NOMO-1 treated with DMSO at 0.1 percent for 48 hours (cell line): ENCODE data around the gene DBH.

Experiments used
- DNase-seq: peaks from one replicate; lab custom pipeline; 2025; ENCODE audit not compliant: unreplicated experiment; lab: John Stamatoyannopoulos, UW

The DBH gene

DNA sequence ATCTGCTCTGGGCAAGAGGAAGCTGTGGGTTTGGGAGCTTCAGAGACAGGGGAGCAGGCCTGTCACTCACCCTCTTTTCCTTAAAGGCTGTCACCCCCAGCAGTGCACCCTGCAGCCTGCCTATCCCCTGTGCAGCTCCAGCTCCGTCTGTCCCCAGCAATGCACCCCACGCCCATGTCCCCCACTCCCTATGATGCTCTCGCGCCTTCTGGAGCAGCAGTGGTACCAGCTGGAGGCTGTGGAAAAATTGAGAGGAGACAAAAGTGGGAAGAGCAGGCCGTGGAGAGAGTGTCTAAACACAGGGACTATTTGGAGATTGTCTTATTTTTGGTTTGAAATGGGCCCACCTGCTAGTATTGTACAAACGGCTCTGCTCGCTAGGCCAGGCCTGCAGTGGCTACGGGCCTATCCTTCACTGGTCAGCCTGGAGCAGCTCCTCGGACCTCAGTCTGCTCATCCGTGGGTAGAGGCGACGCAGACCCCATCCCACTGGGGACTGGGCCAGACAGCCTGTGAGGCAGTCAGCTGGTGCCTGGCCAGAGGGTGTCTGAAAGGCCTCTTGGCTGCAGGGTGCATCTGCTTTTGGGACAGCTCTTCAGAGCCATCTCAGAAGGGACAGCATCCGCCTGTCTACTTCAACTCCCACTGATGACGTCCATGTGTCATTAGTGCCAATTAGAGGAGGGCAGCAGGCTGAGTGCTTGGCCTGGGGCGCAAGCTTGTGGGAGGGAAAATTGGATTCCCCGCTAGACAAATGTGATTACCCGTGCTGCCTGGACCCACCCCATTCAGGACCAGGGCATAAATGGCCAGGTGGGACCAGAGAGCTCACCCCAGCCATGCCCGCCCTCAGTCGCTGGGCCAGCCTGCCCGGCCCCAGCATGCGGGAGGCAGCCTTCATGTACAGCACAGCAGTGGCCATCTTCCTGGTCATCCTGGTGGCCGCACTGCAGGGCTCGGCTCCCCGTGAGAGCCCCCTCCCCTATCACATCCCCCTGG is at the start of gene DBH:
TSS of gene DBH (plus strand) at position 831 of the 999 bp plus-strand sequence. CDS start at position 840, 9 bp downstream.
- no peak for DNase-seq

DNA sequence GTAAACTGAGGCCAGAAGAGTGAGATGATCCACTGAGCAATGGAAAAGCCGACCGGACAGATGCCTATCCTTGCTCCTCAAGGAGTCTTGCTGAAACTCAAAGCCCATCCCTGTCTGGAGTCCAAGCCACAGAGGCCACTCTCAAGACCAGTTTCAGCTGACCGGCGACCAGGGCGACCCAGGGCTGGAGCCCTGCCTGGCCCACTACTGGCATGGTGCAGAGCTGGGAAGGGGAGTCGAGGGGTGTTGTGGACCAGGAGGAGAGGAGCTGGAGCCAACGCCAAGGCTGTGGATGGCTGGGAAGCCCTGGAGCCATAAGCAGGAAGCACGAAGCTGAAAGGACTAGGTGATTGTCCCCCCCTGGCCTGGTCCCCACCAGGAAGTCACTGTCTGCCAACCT is 49.1 kb upstream of the DBH start:
- DNase-seq: no peak

DNA sequence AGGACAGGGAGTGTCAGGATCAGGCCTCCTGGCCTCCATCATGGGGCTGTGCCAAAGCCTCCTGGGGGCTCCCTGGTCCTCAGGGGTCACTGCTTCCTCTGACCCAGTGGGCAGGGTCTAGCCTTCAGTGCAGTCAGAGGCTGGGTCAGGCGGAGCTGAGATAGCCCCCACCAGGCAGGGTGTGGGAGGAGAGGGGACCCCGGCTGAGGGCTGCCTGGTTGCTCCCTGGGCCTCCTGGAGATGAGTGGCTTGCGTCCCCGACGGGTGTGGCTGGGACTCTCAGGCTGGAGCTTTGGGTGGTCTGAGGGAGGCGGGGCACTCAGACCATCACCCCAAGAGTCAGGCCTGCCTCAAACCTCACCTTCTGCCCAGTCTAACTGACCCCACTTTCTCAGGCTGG is 48.7 kb upstream of the DBH start:
- DNase-seq: no peak

DNA sequence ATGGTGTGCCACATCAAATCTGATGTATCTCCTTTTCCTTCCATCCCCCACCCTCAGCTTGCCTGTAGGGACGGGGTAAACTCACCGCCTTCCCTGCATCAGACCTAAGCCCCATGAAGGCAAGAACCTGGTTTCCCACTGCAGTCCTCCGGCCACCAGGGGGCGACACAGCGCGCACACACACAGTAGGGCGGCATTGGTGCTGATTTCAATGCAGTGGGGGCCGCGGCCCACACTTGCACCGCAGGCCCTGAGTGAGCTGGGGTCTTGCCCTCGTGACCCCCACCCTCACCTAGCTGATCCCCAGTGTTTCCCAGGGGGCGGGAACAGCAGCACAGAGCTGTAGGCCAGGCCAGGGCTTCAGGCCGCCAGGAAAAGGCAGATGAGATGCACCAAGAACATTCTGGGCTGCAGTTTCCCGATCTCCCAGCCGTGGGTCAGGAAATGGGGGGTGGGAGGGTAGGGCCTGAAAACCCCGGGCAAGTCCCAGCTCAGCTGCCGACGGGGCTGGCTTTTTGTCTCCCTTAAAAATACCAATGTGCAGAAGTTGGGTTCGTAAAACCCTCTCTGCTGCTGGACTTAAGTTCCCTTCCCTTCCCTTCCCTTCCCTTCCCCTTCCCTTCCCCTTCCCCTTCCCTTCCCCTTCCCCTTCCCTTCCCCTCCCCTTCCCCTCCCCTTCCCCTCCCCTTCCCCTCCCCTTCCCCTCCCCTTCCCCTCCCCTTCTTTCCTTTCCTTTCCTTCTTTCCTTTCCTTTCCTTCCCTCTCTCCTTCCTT is 46.5 kb upstream of the DBH start:
- no peak for DNase-seq

DNA sequence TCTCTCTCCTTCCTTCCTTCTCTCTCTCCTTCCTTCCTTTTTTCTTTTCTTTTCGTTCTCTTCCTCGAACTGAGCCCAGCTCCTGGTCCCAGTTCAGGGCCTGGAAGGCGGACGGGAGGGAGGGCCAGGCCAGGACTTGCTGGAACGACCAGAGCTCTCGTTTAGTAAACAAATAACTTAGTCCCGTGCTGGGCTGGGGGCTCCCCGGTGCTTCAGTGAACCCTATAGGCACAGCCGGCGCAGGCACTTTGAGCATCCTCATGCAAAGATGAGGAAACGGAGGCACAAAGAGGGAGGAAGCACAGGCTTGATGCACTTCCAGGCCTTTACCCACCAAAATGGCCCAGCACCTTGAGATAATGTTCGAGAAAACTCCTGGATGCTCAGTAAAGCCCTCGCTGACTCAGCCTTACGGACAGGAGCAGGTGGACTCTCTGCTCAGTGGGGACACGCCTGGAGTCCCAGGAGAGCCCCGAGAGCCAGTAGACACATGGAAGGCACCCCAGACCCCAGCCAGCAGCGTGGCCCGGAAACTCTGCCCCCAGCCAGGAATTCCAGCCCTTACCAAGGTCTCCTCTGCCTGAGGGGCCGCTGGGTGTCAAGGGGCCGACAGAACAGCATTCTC is 45.8 kb upstream of the DBH start:
- no peak for DNase-seq

DNA sequence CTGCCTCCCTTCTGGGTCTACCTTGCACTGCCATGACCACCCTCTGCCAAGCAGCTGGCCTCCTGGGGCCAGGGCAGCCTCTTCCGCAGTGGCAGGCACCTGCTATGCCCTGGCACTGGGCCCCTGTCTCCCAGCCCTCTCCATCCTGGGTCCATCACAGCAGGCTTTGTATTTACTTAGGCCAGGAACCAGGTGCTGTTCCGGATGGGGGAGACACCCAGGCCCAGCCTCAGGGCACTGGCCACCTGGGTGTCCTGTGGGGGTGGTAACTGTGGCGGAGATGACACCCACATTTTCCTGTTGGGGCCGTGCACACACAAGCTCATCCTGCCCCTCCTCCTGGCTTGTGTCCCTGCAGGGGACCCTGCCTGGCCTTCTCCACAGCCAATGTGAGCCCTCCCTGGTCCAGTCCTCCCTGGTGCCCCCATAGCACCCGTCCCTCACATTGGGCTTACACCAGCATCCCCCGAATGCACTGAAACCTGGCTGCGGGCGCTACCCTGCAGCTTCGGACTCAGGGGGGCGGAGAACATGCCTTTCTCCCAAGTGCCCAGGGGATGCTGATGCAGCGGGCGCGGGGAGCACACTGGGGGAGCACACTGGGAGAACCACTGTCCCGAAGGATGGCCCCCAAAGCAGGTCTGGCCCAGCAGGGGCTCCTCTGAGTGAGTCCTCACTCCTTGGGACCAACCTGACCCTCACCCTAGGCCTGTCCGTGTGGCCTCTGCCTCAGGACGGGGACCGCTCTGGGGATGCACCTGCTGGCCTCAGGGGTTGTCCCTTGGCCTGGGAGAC is 44.9 kb upstream of the DBH start:
- no peak for DNase-seq

DNA sequence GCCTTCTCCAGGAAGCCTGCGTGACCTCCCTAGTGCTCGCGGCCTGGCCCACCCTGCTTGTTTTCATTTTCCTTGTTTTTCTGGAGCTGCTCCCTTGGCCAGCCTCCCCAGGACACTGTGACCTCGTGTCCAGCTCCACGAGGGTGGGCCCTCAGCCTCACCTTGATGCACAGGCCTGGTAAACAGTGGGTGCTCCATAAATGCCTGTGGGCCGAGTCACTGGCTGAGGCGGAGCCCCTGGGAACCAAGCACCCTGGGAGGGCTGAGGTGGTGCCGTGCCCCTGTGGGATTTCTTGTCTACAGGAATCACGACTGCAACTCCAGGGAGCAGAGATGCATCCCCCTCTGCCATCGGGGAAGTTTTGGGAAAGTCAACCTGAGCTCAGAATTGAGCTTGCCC is 44.2 kb upstream of the DBH start:
- no peak for DNase-seq

DNA sequence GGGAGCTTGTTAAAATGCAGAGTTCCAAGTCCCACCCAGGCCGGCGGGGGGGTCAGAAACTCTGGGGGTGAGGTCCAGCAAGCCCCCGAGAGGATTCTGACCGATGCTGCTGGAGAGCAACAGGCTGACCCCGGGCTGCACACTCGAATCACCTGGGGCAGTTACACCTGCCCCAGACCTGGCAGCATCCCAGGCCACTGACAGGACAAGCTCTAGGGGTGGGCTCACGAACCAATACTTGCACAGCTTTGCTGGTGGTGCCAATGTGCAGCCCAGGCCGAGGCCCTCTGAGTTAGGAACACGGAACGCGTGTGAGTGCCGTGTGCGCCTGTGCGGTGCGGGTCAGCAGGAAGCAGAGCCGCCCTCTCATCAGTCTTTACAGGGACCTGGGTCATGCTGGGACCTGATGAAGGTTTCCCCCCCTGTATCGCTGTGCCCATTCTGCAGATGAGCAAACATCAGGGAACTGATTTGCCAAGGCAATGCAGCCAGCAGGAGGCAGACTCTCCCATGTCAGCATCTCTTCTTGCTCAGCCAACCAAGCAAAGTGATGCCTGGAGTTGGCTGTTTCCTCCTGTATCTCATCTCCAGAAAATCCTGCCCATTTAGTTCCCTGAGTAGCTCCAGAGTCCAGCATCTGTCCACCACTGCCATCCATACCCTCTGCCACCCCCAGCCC is 43.3 kb upstream of the DBH start:
- DNase-seq: no peak

DNA sequence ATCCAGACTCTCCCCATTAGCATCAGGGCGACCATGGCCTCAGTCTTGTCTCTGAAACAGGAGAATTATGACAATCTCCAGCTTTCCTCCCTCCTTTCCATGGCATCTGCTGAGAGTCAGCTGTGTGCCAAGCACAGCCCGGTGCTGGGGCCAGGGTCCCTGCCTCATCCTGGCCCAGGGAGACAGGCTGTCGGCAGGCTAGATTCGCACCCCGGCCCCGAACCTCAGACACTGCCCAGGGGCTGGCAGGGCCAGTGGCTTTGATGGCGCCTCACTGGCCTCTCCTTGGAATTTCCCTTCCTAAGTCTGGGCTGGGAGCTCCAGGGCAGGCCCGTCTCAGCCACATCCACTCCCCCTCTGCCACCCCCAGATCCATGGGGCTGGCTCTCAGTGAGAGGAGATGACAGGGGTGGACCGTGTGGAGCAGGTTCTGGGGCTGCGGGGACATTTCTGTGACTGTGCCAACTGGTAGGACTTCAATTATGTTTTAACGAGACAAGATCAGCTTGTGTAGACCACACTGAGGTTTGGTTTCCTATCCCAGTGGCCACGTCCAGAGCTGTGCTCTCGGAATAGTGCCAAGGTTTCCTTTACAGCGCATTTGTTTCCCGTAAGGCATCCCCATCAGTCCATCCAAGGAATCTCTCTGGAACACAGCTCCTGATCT is 42.4 kb upstream of the DBH start:
- no peak for DNase-seq

DNA sequence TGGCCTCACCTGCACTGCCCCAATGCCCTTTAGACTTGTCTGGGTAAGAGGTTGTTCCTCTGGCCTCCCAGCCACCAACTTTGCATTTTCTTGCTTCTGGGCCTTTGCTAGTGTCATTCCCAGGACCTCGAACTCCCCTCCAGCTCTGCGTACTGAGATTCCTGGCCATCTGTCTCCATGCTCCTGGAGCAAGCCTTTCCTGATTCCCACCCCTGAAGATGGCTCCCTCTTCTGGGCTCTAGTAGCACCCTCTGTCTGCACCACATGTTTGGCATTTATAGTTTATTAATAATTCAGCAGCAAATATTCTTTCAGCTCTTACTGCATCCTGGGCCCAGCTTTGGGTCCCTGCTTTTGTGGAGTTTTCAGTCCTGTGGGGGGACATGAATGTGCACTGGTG is 41.9 kb upstream of the DBH start:
- no peak for DNase-seq

DNA sequence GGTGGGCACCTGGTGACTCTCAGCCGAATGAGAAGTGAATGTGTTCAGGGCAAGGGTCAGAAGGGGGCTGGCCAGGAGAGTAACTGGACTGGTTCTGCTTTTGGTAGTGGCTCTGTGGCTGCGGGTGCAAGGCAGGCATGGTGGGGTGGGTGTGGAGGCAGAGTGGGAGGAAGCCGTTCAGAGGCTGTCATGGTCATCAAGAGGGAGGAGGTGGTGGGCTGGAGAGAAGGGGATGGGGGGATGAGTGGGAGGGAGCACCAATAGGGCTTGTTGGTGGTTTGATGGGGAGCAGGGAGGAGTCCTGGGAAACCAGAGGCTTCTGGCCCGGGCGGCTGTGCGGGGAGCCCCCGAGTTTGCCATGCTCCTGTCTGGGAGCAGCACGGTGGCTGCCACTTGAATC is 40.3 kb upstream of the DBH start:
- DNase-seq: no peak

DNA sequence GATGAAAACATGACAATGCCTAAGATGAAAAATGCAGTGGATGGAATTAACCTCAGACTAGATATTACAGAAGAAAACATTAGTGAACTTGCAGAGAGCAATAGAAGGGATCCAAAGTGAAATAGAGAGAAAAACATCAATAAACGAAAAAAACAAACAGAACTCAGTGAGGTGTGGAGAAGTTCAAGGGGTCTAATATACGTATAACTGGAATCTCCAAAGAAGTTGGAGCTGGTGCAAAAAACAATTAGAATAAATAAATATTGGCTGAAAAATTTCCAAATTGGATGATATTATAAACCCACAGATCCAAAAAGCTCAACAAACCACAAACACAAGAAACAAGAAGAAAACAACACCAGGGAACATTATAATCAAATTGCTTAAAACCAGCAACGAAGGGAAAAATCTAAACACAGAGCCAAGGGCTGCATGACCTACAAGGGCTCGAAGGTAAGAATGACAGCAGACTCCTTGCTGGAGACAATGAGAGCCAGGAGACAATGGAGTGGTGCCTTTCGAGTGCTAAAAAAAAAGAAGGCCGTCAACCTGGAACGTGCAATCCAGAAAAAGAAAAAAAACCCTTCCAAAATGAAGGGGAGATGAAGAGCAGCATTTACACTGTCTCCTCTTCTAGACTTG is 38.7 kb upstream of the DBH start:
- DNase-seq: no peak

DNA sequence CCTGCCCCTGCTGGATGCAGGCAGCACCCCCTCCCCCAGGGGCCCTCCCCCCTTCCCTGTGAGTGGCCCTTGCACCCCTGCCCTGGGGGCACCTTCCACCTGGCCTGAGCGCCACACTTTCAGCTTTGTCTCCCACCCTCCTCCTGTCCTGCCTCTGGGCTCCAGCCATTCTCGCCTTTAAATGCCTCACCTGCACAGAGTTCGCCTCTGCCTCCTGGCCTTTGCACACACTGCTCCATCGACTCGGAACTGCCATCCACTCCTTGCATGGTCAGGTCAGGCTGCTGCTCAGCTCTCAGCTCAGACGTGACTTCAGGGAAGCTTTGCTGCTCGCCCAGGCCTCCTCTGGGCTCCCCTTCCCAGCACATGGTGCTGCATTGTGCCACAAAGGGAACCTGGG is 37.2 kb upstream of the DBH start:
- DNase-seq: no peak

DNA sequence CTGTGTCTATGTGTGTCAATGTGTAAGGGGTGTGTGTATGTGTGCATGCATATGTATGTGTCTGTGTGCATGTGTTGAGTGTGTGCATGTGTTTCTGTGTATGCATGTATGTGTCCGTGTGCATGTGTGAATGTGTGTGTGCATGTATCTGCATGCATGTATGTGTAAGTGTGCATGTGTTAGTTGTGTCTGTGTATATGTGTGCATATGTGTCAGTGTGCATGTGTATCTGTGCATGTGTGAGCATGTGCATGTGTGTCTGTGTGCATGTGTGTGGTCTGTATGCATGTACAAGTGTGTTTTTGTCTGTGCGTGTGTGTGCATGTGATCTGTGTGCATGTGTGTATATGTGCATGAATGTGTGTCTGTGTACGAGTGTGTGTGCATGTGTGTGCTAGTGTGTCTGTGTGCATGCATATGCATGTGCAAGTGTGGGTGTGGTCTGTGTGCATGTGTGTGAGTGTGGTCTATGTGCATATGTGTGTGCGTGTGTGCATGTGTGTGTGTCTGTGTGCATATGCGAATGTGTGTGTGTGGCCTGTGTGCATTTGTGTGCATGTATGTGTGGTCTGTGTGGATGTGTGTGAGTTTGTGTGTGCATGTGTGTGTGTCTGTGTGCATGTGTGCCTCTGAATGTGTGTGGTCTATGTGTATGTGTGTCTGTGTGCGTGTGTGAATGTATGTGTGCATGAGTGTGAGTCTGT is 36.5 kb upstream of the DBH start:
- DNase-seq: no peak

DNA sequence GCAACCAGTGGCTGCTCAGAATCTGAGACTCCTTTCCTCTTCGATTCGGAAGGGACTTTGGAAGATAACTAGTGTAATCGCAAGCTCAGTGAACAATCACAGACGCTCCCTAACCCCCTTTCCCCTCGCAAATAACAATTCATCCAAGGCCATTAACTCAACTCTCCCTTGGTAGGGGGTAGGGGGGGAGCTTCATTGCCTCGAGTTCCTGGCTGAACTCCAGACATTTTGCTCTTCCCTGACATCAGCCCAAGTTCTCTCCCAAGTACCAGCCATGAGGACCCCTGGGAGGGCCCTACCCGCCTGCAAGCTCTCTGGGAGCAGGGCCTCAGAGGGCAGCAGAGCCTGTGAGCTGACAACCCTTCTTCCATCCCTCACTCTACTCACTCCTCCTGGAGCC is 35.4 kb upstream of the DBH start:
- no peak for DNase-seq

DNA sequence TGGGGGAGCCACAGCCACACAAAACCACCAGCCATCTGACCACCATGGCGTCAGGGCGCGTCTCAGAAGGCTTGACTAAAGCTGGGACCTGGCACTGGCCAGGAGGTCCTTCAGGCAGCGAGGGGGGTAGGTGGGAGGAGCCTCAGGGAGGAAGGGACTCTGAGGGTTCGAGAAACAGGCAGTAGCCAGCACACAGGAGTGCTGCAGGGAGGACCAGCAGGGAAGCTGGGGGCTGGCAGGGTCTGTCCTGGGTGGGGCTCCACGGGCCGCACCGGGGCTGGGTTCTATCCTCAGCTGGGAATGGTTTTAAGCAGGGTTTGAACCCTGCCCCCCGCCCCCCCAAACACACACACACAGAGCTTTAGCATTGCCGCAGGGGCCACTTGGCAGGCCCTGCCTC is 34.4 kb upstream of the DBH start:
- no peak for DNase-seq

DNA sequence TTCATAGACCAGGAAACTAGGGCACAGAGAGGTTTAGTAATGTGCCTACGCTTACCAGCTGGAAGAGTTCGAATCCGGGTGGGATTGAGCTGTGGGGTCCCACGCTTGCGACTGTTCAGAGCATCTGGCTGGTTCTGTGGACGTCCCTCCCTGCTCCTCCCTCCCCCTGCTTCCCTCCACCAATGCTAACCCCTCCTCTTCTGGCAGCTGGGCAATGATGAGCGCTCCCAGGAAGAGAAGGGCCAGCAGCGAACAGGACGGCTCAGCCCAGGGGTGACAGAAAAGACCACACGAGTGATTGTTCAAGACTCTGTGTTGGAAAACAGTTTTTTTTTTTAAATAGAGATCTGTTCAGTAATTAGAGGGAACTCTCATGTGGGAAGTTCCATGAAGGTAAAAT is 33.9 kb upstream of the DBH start:
- DNase-seq: no peak

DNA sequence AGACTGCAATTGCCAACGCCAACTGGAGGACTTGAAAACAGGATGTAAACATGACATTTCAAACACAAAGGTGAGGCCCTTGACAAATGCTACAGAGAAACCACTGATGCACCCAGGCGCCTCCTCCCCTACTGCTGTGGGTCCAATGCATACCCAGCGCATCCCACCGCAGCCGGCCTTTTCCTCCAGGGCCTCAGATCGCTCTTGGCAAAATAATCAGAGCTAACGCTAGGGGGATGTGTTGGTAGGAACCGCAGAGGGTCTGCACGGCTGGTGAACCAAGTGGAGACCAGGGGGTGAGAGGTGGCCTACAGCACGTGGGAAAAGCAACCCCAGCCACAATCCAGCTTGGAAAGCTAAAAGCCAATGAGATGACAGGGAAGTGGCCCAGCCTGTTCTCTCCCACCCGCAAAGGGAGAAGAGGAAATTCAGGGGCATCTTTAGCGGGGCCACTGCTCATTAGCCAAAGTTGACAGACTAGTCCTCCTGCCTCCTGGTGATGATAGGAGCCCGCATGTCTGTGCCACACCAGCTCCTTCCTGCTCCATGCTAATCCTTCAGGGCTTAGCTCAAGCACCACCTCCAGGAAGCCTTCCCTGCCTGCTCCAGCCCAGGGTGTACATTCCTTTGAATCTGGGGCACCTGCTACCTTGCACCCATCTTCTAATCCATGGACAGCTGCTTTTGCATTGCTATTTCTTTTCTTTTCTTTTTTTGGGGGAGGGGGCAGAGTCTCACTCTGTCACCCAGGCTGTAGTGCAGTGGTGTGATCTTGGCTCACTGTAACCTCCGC is 32.8 kb upstream of the DBH start:
- DNase-seq: no peak
